SK-N-SH (cell line): ENCODE measurements around the gene APC2. TPM values are rescaled to one million over a fixed set of nuclear protein-coding genes. Genes with fewer than 3 reads are reported as not detected.

Source experiments
- CTCF ChIA-PET: fragments of 300-600, 350-600 bp; formaldehyde crosslinking; extraction: SDS; loops from one replicate; lab custom pipeline; 2021; lab: Yijun Ruan, JAX
- POLR2A ChIA-PET: fragments of 350-600 bp; sonication (Branson Sonifier 250); formaldehyde crosslinking; extraction: SDS; loops from one replicate; lab custom pipeline; 2020; ENCODE audit warnings: antibody characterized with exemption, inconsistent platforms; lab: Yijun Ruan, JAX
- DNase-seq: peaks from one replicate; pipeline ENCODE4 v3.0.0; 2012
- H2AFZ ChIP-seq: fragments of 200-600 bp; sonication (generic); 2 replicates; pipeline ENCODE4 v1.8.1; 2016; ENCODE audit warnings: antibody characterized with exemption, mild to moderate bottlenecking, low read depth
- H3F3A ChIP-seq: fragments of 200-600 bp; sonication (generic); replicated peaks from 2 replicates; pipeline ENCODE3; 2016; ENCODE audit warnings: antibody characterized with exemption, mild to moderate bottlenecking; ENCODE audit not compliant: insufficient read depth
- H3K27ac ChIP-seq, 2 experiments: fragments of 200-500 bp in 1 of 2; fragments of 200-600 bp in 1 of 2; sonication (Bioruptor generic) in 1 of 2; sonication (generic), shearing (Covaris generic) in 1 of 2; 2 replicates each; pipeline versions ENCODE4 v1.5.1 to v1.6.1; 2014 to 2016; ENCODE audit warnings: low read depth in 2 of 2, inconsistent platforms in 1 of 2, low read length in 1 of 2, mild to moderate bottlenecking in 1 of 2, mixed read lengths in 1 of 2
- H3K27me3 ChIP-seq: fragments of 200-600 bp; sonication (generic), shearing (Covaris generic); 2 replicates; pipeline ENCODE4 v1.6.1; 2016; ENCODE audit warnings: mixed run types; ENCODE audit not compliant: insufficient read depth
- H3K36me3 ChIP-seq, 2 experiments: fragments of 200-500 bp in 1 of 2; fragments of 200-600 bp in 1 of 2; sonication (Bioruptor generic) in 1 of 2; sonication (generic) in 1 of 2; replicated peaks in 1 of 2; 2 replicates each; pipeline versions ENCODE3 to v1.5.1; 2014 to 2016; ENCODE audit warnings: low read length in 1 of 2, mild to moderate bottlenecking in 1 of 2; ENCODE audit not compliant: insufficient read depth in 2 of 2, control insufficient read depth in 1 of 2
- H3K4me1 ChIP-seq, 2 experiments: fragments of 200-500 bp in 1 of 2; fragments of 200-600 bp in 1 of 2; sonication (Bioruptor generic) in 1 of 2; sonication (generic), shearing (Covaris generic) in 1 of 2; 2 replicates each; pipeline versions ENCODE4 v1.5.1 to v1.6.1; 2014 to 2016; ENCODE audit warnings: low read depth in 1 of 2, low read length in 1 of 2, mixed run types in 1 of 2; ENCODE audit not compliant: insufficient read depth in 2 of 2, control insufficient read depth in 1 of 2
- H3K4me2 ChIP-seq: fragments of 200-600 bp; sonication (generic), shearing (Covaris generic); 2 replicates; pipeline ENCODE4 v1.6.1; 2017; ENCODE audit warnings: mixed run types
- H3K4me3 ChIP-seq, 2 experiments: fragments of 200-500 bp in 1 of 2; fragments of 200-600 bp in 1 of 2; sonication (Bioruptor generic) in 1 of 2; sonication (generic), shearing (Covaris generic) in 1 of 2; 2 replicates each; pipeline versions ENCODE4 v1.5.1 to v1.8.1; 2014 to 2016; ENCODE audit warnings: low read depth in 2 of 2, inconsistent platforms in 1 of 2, low read length in 1 of 2, mild to moderate bottlenecking in 1 of 2, mixed read lengths in 1 of 2, moderate library complexity in 1 of 2
- H3K79me2 ChIP-seq: fragments of 200-600 bp; sonication (generic); 2 replicates; pipeline ENCODE4 v1.8.1; 2017; ENCODE audit warnings: mild to moderate bottlenecking; ENCODE audit not compliant: insufficient read depth
- H3K9ac ChIP-seq: fragments of 200-600 bp; sonication (generic); 2 replicates; pipeline ENCODE4 v1.6.1; 2017; ENCODE audit warnings: mixed run types
- H3K9me2 ChIP-seq: fragments of 200-600 bp; sonication (generic); 2 replicates; pipeline ENCODE4 v1.6.1; 2017; ENCODE audit warnings: mixed run types
- H3K9me3 ChIP-seq: fragments of 200-600 bp; sonication (generic); 2 replicates; pipeline ENCODE4 v1.6.1; 2017; ENCODE audit warnings: mixed run types, mild to moderate bottlenecking, moderate library complexity
- H4K20me1 ChIP-seq: fragments of 200-600 bp; sonication (generic); 2 replicates; pipeline ENCODE4 v1.6.1; 2017; ENCODE audit warnings: mild to moderate bottlenecking, mixed run types; ENCODE audit not compliant: insufficient read depth
- EP300 ChIP-seq, 2 experiments: IDR thresholded peaks; 2 replicates each; pipeline versions ENCODE4 v1.4.0 to v1.6.1; 2012; ENCODE audit warnings: borderline replicate concordance in 1 of 2, low read depth in 1 of 2, low read length in 1 of 2
- GABPA ChIP-seq: IDR thresholded peaks from 2 replicates; pipeline ENCODE4 v1.4.0; 2012; ENCODE audit warnings: low read depth, mild to moderate bottlenecking
- IRF3 ChIP-seq: fragments of 150-350 bp; IDR thresholded peaks from 2 replicates; pipeline ENCODE4 v1.6.1; 2016; ENCODE audit warnings: mild to moderate bottlenecking, low read depth, low read length
- MEF2A ChIP-seq: IDR thresholded peaks from 2 replicates; pipeline ENCODE4 v1.4.0; 2012; ENCODE audit warnings: low read depth, borderline replicate concordance
- REST ChIP-seq: IDR thresholded peaks from 2 replicates; pipeline ENCODE4 v1.6.1; 2012; ENCODE audit warnings: mild to moderate bottlenecking, low read depth, low read length, moderate library complexity
- RFX5 ChIP-seq: IDR thresholded peaks from 2 replicates; pipeline ENCODE4 v1.6.1; 2012; ENCODE audit warnings: mild to moderate bottlenecking, improper control_type of control experiment, low read length
- WGBS: methylation state at CpG from one replicate; pipeline ENCODE4 v1.1.6; 2017; ENCODE audit warnings: low lambda C conversion rate; 5-methylcytosine and 5-hydroxymethylcytosine counted together
- polyA plus RNA-seq, 3 experiments: library from polyadenylated mRNA; depleted of rRNA; stranded (reverse); fragments of >200 nt; gene quantifications; 2 replicates each; pipeline ENCODE4 v1.2.3, GENCODE V29; 2012

APC2 gene
- polyA plus RNA-seq, 1 of the 3 experiments (the other 2 are of a cell fraction) = 1.3 TPM

DNA sequence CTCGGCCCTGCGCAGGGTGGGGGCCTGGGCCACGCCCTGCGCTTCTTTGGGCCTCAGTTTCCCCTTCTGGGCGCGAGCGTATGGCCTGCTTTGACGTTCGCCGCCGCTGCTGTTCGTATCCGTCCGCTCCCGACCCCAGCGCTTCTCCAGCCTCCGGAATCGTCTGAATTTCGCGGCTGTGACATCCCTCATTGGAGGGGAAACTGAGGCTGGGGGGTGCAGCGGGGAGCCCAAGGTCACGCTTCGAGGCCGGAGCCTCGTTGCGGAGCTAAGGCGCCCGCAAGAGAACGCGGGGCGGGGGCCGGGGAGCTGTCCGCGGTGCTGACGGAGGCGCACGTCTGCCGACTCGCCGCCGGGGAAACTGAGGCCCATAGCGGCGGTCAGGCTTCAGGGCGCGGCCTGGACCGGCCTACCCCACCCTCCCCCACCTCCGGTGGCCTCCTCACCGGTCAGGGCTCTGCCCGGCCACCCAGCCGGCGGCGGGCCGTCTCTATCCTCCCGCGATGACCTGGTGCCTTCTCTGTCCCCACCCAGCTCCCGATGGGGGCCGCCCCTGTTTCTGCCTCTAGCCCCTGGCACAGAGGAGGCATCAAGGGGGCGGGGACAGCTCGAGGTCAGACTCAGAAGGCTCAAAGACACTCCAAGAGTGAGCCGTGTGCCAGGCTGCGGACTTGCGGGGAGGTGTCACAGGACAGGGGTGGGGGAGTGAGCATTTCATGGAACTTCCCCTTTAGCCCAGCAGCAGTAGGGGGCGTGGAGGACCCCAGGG lies 3.0 kb upstream of the APC2 start:
- 6% methylated on average over 22 of the region's 63 CpGs for WGBS
- no peaks in the 10 kb centered on the region for H3K27me3 ChIP-seq
- POLR2A ChIA-PET = interaction anchor here (0.9 kb wide), 1 partner anchor 178 kb away, joined by 5 read pairs; the partner anchor contains the start of gene CIRBP
- H3K4me2 ChIP-seq = peak overlapping the region; percentile 90
- TF ChIP-seq REST (peak; percentile 96), MEF2A (no peak), RFX5 (no peak), GABPA (no peak)
- H3F3A ChIP-seq = peaks cover 41% of the 10 kb centered on the region
- no peaks in the 10 kb centered on the region for H3K9me3 ChIP-seq
- CTCF ChIA-PET = interaction anchor here (1.1 to 1.2 kb wide), 2 partner anchors 10 to 131 kb away, joined by 3 to 4 read pairs; no protein-coding TSS in a partner anchor
- peak; percentile 73 for DNase-seq
- H4K20me1 ChIP-seq = peaks cover 46% of the 10 kb centered on the region
- H2AFZ ChIP-seq = no peak overlapping the region
- no peak overlapping the region for H3K9ac ChIP-seq
- H3K9me2 ChIP-seq = no peaks in the 10 kb centered on the region
- H3K79me2 ChIP-seq = peaks cover 3% of the 10 kb centered on the region
- H3K27ac ChIP-seq = peak overlapping the region in 1 of 2 experiments; percentile 58; a peak in 1 of 4 replicates
- peaks cover 3 to 37% of the 10 kb centered on the region in 2 experiments; a peak in 2 of 4 replicates for H3K4me1 ChIP-seq
- H3K36me3 ChIP-seq = peaks cover 9 to 13% of the 10 kb centered on the region in 2 experiments
- H3K4me3 ChIP-seq = peak overlapping the region; percentile 64 to 68

GRCh38 chr19:1447504-1447903 lies 2.4 kb upstream of the APC2 start:
- Histone ChIP-seq H3K79me2 (no peaks in the 10 kb centered on the region), H4K20me1 (peaks cover 43% of the 10 kb centered on the region), H3K4me2 (peak overlapping the region; percentile 90; the same call in 1 of the 2 replicates), H3K4me1 (peaks cover 3 to 41% of the 10 kb centered on the region in 2 experiments; a peak in 2 of 4 replicates), H3F3A (peaks cover 34% of the 10 kb centered on the region), H3K4me3 (peak overlapping the region in 1 of 2 experiments; percentile 64; a peak in 1 of 4 replicates), H3K36me3 (peaks cover 3 to 8% of the 10 kb centered on the region in 2 experiments), H3K9me2 (no peaks in the 10 kb centered on the region), H3K9ac (no peak overlapping the region), H3K9me3 (no peaks in the 10 kb centered on the region), H3K27me3 (no peaks in the 10 kb centered on the region), H2AFZ (no peak overlapping the region), H3K27ac (no peak overlapping the region)
- no peak for DNase-seq
- POLR2A ChIA-PET = interaction anchor here (0.9 kb wide), 1 partner anchor 179 kb away, joined by 5 read pairs; the partner anchor contains the start of gene CIRBP
- 11% methylated on average over 1 of the region's 4 CpGs for WGBS
- CTCF ChIA-PET = no interaction called here
- no peak for TF ChIP-seq IRF3
- no peak for TF ChIP-seq EP300 (IDR thresholded peaks at IDR 0.05; ENCODE audit: borderline replicate concordance in 1 of 2, low read depth in 1 of 2, low read length in 1 of 2)
- TF ChIP-seq, all 33 proteins: peak for 0
